Superior temporal gyrus (tissue), 1 donor: ENCODE data around the gene TDO2.
"Not testable (repeated sequence)": the region's sequence is repeated elsewhere in the genome, so short reads cannot be mapped to it uniquely, and the experiment has no call there.

Experiments used
- DNase-seq: peaks from one replicate; pipeline ENCODE4 v3.0.0-alpha.2; 2016; ENCODE audit errors: extremely low spot score

Gene TDO2

GRCh38 chr4:155907556-155907955 is 4.1 kb downstream of the TDO2 start:
- no peak for DNase-seq

DNA sequence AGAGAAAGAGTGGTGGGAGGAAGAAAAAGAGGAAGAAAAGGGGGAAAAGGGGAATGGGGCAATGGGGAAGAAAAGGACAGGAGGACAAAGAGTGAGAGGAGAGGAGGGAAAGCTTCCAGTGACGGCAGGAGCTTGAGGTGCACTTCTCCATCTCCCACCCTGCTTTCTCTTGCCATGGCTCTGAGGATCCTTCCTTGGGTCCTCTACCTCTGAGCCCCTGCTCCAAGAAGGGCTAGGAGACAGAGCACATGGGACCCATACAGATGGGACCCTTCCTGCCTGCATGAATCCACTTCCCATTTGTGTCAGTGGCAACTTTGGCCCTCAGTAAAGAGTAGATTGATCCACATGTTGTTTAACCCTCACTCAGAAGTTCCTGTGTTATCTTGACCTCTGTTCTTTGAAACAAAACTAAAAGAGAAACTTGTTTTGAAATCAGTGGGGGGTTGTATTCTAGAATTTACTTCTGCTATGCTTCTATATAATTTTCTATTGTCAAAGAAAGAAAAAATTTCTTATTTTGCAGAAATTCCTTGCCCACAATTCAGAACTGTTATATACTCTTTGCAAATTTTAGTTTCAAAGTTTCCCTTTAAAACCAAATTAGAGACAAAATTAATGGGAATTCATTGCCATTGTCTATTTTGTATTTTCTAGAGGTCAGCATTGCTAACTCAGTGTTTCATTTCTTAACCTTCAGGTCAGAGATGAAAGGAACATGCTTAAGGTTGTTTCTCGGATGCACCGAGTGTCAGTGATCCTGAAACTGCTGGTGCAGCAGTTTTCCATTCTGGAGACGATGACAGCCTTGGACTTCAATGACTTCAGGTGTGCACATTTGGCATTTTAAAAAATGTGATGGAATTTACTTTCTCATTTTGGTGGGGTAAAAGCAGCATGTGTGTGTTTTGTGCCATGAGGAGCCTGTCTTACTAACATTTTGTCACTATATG is 5.0 kb downstream of the TDO2 start:
- DNase-seq: no peak

GRCh38 chr4:155909615-155910226 is 6.2 kb downstream of the TDO2 start:
- no peak for DNase-seq

GRCh38 chr4:155911905-155912304 is 8.4 kb downstream of the TDO2 start:
- no peak for DNase-seq

- no peak for DNase-seq
Observed at GRCh38 chr4:155914782-155915181, 11.3 kb downstream of the TDO2 start.

DNA sequence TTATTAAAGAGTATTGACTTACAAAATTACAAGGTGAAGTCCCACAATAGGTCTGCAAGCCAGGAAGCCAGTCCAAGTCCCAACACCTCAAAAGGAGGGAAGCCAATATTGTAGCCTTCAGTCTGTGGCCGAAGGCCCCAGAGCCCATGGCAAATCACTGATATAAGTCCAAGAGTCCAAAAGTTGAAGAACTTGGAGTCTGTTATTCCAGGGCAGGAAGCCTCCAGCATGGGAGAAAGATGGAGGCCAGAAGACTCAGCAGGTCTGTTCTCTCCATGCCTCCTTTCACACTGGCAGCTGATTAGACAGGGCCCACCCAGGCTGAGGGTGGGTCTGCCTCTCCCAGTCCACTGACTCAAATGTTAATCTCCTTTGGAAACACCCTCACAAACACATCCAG is 18.1 kb downstream of the TDO2 start:
- DNase-seq: no peak

DNA sequence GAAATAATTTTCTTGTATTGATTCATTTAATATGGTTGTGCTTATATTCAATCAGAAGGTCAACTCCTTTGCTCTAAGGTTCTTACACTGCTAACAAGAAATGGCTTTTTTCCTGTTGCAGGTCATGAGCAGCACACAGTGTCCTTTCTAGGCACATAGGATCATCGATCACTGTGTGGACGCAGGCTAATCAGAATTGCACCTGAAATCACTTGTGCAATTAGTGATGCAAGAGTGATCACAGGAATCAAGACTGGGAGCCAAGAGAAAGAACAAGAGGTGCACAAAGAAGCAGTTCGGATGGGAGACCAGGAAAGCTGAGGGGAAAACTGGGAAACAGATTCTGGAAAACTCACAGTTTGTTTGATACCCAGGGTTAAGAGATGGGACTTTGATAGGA is 21.1 kb downstream of the TDO2 start:
- DNase-seq: no peak

- no peak for DNase-seq
Observed at GRCh38 chr4:155929833-155930232, 26.3 kb downstream of the TDO2 start.

DNA sequence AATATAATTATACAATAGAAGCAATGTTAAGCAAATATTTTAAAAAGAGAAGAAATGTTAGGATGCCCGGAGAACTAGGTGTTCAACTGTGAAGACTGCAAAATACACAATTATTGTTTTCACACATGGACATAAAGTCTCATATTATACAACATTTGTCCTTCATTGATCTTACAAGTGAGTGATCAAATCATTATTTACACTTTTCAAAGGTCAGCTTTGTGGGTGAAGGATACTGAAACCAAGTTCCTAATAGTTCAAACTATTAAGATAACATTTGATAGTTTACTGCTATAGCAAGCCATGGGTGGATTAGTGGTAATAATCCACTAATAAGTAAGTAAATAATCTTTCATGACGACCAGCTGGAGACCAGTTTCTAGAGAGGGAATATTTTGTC is 26.8 kb downstream of the TDO2 start:
- no peak for DNase-seq

DNA sequence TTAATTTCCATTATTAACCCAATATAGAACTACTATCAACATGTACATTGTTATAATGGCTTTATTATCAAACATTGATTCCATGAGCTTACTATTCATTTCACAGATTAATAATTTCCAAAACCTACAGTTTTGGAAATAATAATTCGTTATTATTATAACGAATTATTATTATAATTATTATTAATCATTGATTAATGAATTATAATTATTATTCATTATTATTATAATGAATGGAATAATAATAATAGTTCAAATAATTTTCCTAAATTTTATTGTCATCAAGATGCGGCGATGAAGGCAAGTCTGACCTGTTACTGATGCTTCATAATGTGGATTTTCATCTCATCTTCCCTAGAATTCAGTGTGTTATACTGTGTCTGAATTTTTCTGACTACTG is 28.1 kb downstream of the TDO2 start:
- no peak for DNase-seq

- not testable (repeated sequence) for DNase-seq
Observed at GRCh38 chr4:155934634-155935033, 31.1 kb downstream of the TDO2 start.

- no peak for DNase-seq
Observed at GRCh38 chr4:155935389-155935986, 32.0 kb downstream of the TDO2 start.

DNA sequence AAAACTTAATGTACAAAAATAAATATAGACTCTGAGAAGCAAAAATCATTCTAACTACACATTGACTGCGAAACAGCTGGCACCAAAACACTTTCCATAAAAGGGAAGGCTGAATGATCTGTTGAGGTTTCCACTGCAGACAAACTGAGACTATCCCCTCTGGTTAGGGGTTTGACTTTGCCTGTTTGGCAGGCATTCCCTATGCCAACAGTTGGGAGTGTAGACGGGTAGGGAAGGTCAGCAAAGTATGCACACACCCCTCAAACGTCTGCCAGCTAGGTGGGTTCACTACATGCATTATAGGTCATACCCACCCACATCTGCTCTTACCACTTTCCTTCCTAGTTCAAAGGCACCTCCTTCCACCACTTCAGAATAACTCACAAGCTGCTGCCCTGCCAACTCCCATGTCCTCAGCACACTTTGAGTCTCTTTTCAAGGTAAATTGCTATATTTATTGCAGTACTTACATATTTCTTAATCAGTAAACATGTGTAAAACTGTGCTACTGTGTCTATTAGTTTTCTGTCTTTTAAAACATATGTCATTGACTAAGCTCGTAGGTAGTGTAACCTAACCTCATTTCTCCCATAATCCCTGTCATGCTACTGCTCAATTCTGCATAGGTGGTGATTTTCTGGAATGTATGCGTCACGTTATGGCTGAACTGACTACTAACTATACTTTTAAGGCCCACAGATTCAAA is 37.7 kb downstream of the TDO2 start:
- no peak for DNase-seq

DNA sequence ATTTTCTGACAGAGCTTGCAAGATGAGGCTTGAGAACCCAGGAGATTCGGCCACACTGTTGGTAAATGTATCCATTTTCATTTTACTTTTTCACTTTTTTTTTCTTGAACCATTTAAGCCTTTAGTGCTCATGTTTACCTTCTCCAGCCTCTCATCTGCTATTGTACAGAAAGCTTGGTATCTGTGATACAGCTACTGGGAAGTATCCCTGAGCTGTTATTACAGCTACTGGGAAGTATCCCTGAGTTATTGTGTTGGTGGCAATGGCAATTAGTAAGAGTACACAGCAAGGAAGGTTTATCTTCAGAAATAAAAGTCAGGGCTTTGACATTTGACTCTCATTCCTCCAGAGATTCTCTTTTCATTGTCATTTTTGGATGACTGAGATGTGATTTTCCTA is 38.3 kb downstream of the TDO2 start:
- DNase-seq: no peak

- no peak for DNase-seq
Observed at GRCh38 chr4:155943605-155944291, 40.3 kb downstream of the TDO2 start.

DNA sequence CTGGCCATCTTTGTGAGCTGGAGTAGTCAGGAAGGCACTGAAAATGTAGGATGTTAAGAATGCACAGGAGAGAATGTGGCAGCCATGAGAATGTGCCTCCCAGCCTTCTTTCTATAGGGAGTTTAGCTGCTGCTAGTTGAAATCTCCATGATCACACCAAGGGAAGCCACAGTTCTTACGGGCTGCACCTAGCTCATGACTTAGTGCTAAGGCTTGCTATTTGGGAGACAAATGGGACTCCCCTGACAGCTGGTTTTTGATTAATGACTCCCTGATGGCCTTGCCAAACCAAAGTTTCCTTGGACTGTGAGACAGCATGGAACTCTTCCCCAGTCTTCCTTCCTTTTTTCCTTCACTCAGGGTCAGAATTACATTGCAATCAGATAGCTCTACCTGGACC is 41.0 kb downstream of the TDO2 start:
- no peak for DNase-seq

- DNase-seq: no peak
Observed at GRCh38 chr4:155946486-155946885, 43.0 kb downstream of the TDO2 start.

GRCh38 chr4:155948541-155948940 is 45.0 kb downstream of the TDO2 start:
- DNase-seq: no peak

DNA sequence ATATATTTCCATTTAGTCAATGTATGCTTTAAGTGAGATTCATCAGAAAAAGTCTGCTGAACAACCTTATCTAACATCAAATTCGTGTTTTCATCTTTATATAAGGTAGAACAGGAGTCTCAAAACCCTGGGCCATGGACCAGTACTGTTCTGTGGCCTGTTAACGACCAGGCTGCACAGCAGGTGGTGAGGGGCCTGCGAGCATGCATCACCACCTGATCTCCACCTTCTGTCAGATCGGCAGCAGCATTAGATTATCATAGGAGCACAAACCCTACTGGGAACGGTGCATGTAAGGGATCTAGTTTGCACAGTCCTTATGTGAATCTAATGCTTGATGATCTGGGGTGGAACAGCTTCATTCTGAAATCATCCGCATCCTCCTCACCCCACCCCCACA is 47.0 kb downstream of the TDO2 start:
- DNase-seq: no peak

DNA sequence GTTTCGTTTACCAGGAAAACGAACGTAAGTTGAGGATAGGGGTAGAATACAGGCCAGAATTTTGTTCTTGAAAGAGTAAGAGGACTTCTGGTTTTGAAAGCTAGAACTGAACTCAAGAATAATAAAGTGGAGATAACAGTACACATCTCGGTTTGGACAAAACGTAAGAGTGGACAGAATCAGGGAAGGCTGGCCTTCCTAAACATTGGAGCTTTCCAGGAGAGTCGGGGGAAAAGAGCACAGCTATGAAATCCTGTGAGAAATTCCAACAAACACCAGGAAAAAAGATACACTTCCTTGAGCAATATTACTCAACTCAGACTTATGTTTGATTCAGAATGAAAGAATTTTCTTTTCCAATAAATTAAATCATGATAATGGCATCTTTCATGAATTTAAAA is 49.0 kb downstream of the TDO2 start:
- DNase-seq: no peak
